HS-5 (cell line): ENCODE measurements around the gene TERT.

Experiments used
- DNase-seq: peaks from one replicate; pipeline ENCODE4 v3.0.0-alpha.2; 2012; ENCODE audit warnings: low read depth

TERT gene

GRCh38 chr5:1259806-1260480 is 34.9 kb downstream of the TERT start:
- DNase-seq = no peak

- no peak for DNase-seq
Measured at GRCh38 chr5:1257841-1258240, 37.0 kb downstream of the TERT start.

GRCh38 chr5:1257363-1257762 is 37.5 kb downstream of the TERT start:
- no peak for DNase-seq

- DNase-seq = no peak
Measured at GRCh38 chr5:1256776-1257175, 38.1 kb downstream of the TERT start.

- no peak for DNase-seq
Measured at GRCh38 chr5:1255081-1255561, 39.7 kb downstream of the TERT start.

DNA sequence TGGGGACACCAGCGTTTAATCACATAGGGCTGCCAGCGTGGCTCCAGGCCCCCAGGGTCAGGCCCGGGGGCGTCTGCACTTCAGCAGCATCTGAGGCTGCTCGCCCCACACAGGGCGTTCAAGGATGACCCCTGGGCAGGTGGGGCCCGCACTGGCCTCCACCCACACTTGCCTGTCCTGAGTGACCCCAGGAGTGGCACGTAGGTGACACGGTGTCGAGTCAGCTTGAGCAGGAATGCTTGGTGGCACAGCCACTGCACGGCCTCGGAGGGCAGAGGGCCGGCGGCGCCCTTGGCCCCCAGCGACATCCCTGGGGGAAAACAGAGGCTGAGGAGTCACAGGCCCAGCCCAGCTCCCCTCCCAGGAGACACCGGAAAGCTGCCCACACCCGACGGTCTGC is 40.7 kb downstream of the TERT start:
- DNase-seq = no peak

DNA sequence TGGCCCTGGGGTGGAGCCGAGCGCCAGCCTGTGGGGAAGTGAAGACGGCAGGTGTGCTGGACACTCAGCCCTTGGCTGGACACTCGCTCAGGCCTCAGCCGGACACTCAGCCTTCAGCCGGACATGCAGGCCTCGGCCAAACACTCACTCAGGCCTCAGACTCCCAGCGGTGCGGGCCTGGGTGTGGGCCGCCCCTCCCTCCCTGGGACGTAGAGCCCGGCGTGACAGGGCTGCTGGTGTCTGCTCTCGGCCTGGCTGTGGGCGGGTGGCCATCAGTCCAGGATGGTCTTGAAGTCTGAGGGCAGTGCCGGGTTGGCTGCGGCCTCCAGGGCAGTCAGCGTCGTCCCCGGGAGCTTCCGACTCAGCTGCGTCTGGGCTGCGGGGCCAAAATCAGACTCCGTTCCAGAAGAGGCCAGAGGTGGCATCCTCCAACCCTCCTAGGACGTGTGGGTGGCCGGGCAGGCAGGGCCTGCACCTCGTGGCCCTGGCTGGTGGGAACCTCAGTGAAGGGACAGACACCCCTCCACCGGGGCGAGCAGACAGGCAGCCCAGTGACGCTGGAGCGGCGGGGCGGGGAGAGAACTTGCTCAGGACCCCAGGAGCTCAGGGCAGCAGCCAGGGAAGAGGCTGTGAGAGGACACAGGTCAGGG is 41.3 kb downstream of the TERT start:
- no peak for DNase-seq

DNA sequence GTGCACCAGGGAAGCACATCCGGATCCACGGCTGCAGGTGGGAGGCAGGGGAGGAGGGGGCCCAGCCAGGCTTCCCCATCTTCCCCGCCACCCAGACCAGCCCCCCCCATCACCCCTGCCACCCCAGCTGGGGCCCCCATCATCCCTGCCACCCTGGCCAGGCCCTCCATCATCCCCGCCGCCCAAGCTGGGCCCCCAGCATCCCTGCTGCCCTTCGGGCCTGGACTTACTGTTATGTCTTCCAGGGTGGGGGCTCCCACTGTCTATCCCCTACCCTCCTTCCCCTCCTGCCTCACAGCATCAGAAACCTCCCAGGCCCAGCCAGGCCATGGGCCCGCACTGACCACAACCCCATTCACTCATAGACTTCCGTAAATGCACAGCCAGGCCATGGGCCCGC is 42.2 kb downstream of the TERT start:
- no peak for DNase-seq

GRCh38 chr5:1251678-1252580 is 42.9 kb downstream of the TERT start:
- no peak for DNase-seq

DNA sequence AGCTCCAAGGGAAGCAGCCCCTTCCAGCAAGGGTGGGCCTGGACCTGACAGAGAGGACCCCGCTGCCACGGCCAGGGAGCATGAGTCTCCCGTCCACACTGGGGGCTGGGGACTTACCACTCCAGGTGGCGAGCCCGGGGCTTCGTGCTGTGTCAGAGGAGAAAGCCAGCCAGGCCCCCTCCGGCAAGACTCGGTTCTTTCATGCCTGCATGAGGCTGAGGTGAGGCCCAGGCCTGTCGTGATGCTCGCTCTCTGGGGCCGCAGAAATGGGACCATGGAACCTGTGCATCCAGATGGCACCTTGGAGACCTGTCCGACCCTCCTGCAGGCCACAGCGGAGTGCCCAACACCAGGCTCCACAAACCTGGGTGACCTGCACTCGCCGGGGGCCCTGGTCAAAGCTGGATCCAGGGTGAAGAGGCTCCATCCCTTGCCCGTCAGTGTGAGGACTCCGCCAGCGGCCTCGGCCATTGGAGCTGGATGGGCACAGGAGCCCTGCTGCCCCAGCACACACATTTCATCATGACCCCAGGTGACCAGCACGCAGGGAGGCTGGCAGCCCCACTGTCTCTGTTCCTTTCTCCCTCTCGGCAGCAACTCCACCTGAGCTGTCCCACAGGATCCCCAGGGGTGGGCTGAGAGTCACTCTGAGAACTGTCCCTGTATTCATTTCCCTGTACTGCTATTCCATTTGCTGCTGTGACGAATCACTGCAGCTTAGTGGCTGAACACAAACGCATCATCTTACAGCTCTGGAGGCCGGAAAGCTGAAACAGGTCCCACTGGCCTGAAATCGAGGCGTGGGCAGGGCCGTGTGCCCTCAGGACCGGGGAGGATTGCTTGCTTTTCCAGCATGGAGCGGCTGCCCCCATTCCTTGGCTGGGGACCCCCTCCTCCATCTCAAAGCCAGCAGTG is 45.2 kb downstream of the TERT start:
- no peak for DNase-seq

GRCh38 chr5:1247811-1248210 is 47.1 kb downstream of the TERT start:
- DNase-seq = no peak

DNA sequence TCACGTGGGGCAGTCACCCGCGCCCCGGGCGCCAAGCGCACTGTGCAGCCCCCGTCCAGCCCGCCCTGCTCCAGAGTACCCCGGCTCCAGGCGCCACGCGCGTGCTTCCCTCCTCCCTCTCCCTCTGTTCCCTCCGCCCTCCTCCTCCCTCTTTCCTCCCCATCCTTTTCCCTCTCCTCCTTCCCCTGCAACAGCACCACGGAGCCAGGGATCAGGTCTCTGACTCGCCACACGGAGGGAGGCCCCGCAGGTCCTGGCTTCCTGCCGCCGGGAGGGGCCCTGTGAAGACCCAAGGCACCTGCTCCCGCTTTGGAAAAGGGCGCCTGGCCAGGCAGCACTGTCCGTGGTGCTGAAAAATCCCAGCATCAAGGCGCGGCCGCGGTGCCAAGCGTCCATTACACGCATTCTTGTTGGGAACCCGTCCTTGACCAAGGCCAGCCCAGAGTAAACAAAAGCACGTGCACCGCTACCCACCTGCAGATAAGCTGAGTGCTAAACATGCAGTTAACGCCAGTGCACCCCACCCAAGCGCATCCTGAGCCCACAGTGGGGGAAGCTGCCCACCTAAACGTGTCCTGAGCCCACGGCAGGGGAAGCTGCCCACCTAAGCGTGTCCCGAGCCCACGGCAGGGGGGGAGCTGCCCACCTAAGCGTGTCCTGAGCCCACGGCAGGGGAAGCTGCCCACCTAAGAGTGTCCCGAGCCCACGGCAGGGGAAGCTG is 48.0 kb downstream of the TERT start:
- no peak for DNase-seq

GRCh38 chr5:1245905-1246576 is 48.8 kb downstream of the TERT start:
- DNase-seq = no peak

- DNase-seq = no peak
Measured at GRCh38 chr5:1244976-1245375, 49.9 kb downstream of the TERT start.

GRCh38 chr5:1244255-1244654 is 50.6 kb downstream of the TERT start:
- DNase-seq = no peak

- no peak for DNase-seq
Measured at GRCh38 chr5:1243487-1244130, 51.3 kb downstream of the TERT start.

DNA sequence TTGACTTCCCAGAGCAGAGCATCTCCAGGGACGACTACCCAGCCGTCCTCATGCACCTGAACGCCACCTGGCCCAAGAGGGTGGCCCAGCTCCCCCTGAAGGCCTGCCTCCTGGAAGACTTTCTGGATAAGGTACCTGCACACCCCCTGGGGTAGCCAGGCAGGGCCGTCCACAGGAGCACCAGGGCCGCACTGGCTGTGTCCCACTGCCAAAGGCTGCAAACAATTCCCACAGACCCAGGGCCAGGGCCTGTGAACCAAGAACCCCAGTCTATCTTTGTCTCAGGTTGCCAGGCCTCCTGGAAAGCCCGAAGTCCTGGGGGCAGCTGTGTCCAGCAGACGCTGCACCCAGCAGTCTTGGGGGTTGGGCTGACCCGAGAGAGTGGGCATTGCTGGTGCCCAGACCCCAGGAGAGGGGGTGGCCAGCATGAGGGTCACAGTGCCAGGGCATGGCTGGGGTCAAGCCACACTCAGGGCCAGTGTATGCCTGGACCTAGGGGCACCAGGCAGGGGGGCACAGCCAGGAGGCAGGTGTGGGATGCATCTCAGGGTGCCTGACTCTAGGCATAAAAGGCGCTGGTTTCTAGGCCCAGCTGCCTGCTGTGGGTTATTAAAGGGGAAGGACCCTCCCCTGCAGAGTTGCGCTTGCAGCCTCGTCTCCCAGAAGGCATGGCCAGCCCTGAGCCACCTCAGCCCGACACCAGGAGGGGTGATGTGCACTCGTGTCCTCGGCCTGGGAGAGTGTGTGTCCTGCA is 52.0 kb downstream of the TERT start:
- no peak for DNase-seq

DNA sequence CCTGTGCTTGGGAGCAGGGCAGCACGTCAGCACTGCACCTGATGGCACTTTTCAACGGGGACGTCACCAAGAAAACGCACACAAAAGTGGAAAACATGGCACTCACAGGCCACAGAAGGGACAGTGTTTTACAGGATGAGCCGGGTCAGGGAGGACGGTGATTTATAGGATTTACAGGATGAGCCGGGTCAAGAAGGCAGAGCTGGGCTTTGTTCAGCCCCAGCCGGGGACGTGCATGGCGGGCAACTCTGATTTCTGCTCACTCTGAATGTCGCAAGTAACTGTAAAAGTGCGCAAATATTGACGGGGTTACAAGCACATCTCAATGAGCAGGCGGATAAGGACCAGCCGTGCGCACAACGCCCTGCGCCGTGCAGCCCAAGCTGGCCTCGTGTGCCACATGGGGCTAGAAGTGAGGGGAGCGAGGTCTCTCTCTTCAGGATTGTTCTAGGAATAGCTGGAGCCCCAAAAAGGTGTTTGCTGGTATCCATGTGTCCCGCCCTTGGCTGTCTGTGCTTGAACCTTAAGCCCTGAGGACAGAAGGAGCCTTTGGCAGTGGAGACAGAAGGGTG is 53.3 kb downstream of the TERT start:
- no peak for DNase-seq
